RWPE2 (cell line): Measurements from ENCODE around the gene KAZN.

Experiments
- ATAC-seq: fragments of 200-7000 bp; cut with Tn5 transposase; 3 replicates; pipeline ENCODE4 v1.9.1; 2021; ENCODE audit warnings: low read depth
- DNase-seq: peaks from one replicate; pipeline ENCODE4 v3.0.0-alpha.2; 2020; ENCODE audit warnings: low spot score
- H3K27ac ChIP-seq: fragments of 450-650 bp; 2 replicates; pipeline ENCODE4 v1.5.1; 2017; ENCODE audit warnings: mild to moderate bottlenecking; ENCODE audit not compliant: poor library complexity, severe bottlenecking
- H3K27me3 ChIP-seq: fragments of 250-450 bp; sonication (Bioruptor Pico); 2 replicates; pipeline ENCODE4 v1.5.1; 2021; ENCODE audit warnings: mild to moderate bottlenecking, moderate library complexity; ENCODE audit not compliant: insufficient read depth, poor library complexity, severe bottlenecking
- H3K36me3 ChIP-seq: fragments of 250-450 bp; sonication (Bioruptor Pico); 2 replicates; pipeline ENCODE4 v1.5.1; 2020; ENCODE audit warnings: low read depth, mild to moderate bottlenecking, moderate library complexity
- H3K4me1 ChIP-seq: fragments of 250-450 bp; sonication (Bioruptor Pico); 2 replicates; pipeline ENCODE4 v1.5.1; 2021; ENCODE audit warnings: mild to moderate bottlenecking, moderate library complexity; ENCODE audit not compliant: insufficient read depth, poor library complexity, severe bottlenecking
- H3K4me3 ChIP-seq: fragments of 250-450 bp; sonication (Bioruptor Pico); 2 replicates; pipeline ENCODE4 v1.5.1; 2021; ENCODE audit warnings: mild to moderate bottlenecking, moderate library complexity; ENCODE audit not compliant: severe bottlenecking
- H3K9me3 ChIP-seq: fragments of 250-450 bp; sonication (Bioruptor Pico); 2 replicates; pipeline ENCODE4 v1.5.1; 2021; ENCODE audit warnings: mild to moderate bottlenecking, moderate library complexity; ENCODE audit not compliant: severe bottlenecking
- TF ChIP-seq, protein P1 (sequence below): fragments of 450-650 bp; IDR thresholded peaks from one replicate; pipeline ENCODE4 v1.5.1; 2017; ENCODE audit warnings: mild to moderate bottlenecking, moderate library complexity; ENCODE audit not compliant: poor library complexity, severe bottlenecking

KAZN gene

DNA sequence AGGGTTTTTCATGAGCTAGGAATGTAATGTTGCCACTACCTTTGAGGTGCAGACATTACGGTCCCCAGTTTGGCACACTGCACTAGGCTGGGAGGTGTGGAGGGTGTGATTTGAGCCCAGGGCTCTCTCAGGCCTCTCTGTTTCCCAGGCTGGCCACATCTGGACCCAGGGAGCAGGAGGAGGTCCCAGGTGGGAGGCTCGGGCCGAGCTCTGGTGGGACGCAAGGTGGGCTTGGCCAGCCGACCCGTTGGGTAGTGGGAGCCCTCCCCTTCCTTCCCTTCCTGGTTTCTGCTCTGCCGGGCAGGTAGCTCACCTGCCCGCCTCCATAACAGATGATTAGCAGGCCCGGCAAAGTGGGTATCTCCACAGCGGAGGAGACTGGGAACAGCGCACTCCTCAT is 408.9 kb downstream of the KAZN start:
- Histone ChIP-seq H3K4me1 (no peaks in the 10 kb centered on the region), H3K9me3 (no peaks in the 10 kb centered on the region), H3K27ac (no peak overlapping the region), H3K27me3 (no peaks in the 10 kb centered on the region), H3K4me3 (no peak overlapping the region), H3K36me3 (no peaks in the 10 kb centered on the region)
- ATAC-seq (no peak), DNase-seq (no peak)
- TF ChIP-seq, protein P1, sequence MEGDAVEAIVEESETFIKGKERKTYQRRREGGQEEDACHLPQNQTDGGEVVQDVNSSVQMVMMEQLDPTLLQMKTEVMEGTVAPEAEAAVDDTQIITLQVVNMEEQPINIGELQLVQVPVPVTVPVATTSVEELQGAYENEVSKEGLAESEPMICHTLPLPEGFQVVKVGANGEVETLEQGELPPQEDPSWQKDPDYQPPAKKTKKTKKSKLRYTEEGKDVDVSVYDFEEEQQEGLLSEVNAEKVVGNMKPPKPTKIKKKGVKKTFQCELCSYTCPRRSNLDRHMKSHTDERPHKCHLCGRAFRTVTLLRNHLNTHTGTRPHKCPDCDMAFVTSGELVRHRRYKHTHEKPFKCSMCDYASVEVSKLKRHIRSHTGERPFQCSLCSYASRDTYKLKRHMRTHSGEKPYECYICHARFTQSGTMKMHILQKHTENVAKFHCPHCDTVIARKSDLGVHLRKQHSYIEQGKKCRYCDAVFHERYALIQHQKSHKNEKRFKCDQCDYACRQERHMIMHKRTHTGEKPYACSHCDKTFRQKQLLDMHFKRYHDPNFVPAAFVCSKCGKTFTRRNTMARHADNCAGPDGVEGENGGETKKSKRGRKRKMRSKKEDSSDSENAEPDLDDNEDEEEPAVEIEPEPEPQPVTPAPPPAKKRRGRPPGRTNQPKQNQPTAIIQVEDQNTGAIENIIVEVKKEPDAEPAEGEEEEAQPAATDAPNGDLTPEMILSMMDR, result no peak

DNA sequence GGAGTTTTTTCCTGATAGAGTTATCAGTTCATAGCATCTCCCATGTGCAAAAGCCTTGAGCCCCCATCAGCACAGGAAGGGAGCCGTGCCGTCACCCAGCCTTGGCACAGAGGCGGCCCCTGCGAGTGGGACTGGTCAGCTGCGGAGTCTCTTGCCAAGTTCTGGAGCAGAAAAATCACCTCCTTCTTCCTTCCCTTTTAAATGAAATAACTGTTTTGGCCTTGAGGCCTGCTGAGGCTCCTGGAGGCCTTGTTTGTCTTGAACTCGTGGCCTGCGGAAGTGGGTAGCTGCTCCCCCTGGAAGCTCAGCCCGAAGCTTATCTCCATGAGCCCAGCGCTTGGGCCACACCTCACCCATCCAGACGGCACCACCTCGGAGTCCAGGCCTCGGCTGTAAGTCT is 409.4 kb downstream of the KAZN start:
- no peak for DNase-seq
- no peak overlapping the region for H3K27ac ChIP-seq
- no peaks in the 10 kb centered on the region for H3K9me3 ChIP-seq
- TF ChIP-seq, protein P1, result no peak
- H3K4me3 ChIP-seq, result no peak overlapping the region
- H3K27me3 ChIP-seq, result no peaks in the 10 kb centered on the region
- no peaks in the 10 kb centered on the region for H3K36me3 ChIP-seq
- H3K4me1 ChIP-seq, result no peaks in the 10 kb centered on the region
- no peak for ATAC-seq

DNA sequence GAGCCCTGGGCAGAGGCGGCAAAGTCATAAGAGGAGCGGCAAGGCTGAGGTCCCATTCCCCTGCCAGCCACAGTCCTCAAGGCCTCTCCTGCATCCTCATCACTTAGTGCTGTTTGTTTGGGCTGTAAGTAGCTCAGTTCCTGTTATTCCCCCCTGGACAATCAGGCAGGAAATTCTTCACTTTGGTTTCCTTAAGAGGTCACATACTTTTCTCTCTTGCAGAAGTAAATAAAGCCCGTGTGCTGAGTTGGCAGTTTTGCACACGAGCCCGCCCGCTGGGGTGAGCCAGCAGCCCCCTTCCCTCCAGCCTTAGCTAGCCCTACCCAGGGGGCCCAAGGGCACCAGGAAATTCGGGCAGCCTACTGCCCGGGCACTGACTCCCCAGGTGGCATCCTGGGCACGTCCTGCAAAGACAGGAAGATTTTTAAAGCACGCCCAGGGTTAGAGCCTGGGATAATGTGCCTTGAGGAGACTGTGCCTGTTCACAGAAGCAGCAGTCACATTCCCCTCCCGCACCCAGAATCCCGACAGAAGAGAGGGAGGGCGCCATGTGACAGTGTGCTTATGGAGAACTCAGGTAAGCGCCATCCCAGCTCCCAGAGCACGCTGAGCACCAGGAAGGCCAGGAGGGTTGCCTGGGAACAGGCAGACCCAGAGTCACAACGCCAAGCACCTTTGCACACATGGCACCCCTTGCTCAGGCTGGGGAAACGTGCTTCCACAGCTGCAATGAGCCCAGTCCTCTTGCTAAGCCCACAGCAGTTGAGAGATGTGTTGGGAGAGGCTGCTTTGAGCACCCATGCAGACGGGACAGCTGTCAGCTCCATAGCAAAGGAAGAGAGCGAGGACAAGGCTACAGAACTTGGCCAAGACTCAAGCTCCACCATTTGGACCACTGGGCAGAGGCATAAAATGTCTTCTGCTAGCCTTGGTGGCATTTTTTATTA is 410.6 kb downstream of the KAZN start:
- DNase-seq, result no peak
- no peak overlapping the region for H3K27ac ChIP-seq

DNA sequence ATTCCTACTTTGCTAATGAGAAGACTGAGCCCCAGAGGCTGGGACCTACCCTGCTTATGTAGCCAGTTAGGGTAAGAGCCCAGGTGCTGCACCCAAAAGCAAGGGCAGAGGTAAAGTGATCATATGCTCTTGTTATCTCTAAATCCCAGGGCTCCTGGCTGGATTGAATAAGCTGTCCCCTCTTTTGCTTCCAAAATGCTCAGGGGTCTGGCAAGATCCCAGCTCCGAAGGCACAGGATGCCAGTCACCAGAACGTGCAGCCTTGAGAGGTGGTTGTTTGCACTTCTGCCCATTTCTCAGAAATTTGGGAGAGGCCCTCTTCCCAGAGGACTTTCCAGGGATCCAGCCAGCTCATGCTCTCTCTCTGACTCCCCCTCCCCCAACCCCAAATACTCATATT is 412.7 kb downstream of the KAZN start:
- H3K27ac ChIP-seq, result no peak overlapping the region
- no peak overlapping the region for H3K4me3 ChIP-seq
- no peaks in the 10 kb centered on the region for H3K9me3 ChIP-seq
- H3K4me1 ChIP-seq, result no peaks in the 10 kb centered on the region
- no peaks in the 10 kb centered on the region for H3K36me3 ChIP-seq
- DNase-seq, result no peak
- TF ChIP-seq, protein P1, result no peak
- no peak for ATAC-seq
- no peaks in the 10 kb centered on the region for H3K27me3 ChIP-seq

More for the DNA sequence above, 410.6 kb downstream of the KAZN start:
- Histone ChIP-seq H3K36me3 (no peaks in the 10 kb centered on the region), H3K4me1 (no peaks in the 10 kb centered on the region), H3K27me3 (no peaks in the 10 kb centered on the region), H3K4me3 (no peak overlapping the region), H3K9me3 (no peaks in the 10 kb centered on the region)
- ATAC-seq, result no peak
- TF ChIP-seq, protein P1, result no peak

DNA sequence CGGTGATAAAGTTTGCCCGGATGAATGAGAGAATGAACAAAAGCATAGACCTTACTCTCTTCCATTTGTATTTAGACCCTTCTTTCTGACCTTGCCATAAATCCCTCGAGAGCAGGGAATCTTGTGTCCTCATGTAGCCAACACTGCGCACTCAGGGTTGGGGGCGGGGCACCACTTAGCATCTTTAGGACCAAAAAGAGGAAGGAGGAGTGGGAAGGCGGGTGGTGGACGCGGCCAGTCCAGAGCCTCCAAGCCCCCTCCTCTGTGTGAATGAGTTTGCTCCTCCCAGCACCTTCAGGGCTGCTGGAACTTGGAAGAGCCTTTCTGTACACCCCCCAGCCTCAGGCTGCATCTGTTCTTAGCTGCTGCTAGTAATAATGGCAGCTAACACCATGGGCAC is 413.2 kb downstream of the KAZN start:
- Histone ChIP-seq H3K4me1 (no peaks in the 10 kb centered on the region), H3K9me3 (no peaks in the 10 kb centered on the region), H3K36me3 (no peaks in the 10 kb centered on the region), H3K27me3 (no peaks in the 10 kb centered on the region), H3K27ac (no peak overlapping the region), H3K4me3 (no peak overlapping the region)
- ATAC-seq (no peak), DNase-seq (no peak)
- TF ChIP-seq, protein P1, result no peak
